GM12873 (cell line): ENCODE data around the gene QSOX1.

Experiments used
- TF ChIP-seq, protein P1 (sequence below): IDR thresholded peaks from 2 replicates; pipeline ENCODE4 v1.5.1; 2012; ENCODE audit warnings: low read depth, mild to moderate bottlenecking, moderate library complexity, low read length, control low read depth; ENCODE audit not compliant: insufficient read depth; ENCODE audit errors: missing control alignments

Gene QSOX1

DNA sequence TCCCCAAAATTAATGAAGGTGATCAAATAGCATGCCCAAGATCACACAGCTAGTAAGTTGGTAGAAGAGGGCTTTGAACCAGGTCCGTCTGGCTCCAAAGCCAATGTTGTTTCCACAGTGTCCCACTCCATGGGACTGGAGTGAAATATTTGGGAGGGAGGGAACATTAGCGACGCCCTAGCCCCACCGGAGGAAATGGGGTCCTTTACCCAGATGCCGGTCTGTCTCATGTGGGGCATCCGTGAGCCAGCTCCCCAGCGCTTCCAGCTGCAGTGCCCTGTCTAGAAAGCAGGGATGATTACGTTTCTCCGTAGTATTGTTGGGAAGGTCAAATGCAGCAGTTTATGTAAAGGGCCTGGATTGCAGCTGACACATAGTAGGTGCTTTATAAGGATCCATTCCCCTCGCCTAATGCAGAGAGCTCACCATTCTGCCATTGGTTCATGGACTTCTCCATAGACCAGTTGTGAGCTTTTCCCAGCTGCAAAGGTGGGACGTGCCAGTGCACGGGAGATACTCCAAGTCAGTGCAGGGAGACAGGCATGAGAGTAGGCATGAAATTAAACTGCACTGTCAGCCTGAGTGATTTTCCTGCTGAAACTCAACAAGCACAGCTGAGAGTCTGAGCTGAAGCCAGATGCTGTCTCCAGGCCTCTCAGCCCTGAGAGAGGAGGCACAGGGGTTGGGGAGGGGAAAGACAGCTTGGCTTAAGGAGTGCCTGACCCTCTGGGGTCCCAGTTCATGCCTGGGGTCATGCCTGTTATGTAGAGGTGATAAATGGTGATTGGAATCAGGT is 24.7 kb downstream of the QSOX1 start:
- TF ChIP-seq, protein P1, sequence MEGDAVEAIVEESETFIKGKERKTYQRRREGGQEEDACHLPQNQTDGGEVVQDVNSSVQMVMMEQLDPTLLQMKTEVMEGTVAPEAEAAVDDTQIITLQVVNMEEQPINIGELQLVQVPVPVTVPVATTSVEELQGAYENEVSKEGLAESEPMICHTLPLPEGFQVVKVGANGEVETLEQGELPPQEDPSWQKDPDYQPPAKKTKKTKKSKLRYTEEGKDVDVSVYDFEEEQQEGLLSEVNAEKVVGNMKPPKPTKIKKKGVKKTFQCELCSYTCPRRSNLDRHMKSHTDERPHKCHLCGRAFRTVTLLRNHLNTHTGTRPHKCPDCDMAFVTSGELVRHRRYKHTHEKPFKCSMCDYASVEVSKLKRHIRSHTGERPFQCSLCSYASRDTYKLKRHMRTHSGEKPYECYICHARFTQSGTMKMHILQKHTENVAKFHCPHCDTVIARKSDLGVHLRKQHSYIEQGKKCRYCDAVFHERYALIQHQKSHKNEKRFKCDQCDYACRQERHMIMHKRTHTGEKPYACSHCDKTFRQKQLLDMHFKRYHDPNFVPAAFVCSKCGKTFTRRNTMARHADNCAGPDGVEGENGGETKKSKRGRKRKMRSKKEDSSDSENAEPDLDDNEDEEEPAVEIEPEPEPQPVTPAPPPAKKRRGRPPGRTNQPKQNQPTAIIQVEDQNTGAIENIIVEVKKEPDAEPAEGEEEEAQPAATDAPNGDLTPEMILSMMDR: no peak

DNA sequence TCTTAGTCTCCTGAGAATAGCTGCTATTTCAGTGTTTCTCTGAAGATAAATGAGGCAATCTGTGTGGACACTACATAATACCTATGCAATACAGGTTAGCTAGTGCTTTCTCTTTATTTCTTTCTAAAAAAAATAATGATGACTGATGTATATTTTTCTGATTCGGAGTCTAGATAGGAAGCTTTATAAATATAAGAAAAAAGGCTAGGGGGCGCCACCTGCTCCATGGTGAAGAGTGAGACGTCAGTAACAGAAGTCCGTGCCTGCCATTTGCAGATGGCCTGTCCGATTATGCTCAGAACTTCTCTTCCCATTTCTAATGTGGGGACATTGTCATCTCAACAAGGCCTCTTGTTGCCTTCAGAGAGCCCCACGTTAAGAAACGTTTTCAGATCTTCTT is 26.4 kb downstream of the QSOX1 start:
- TF ChIP-seq, protein P1: peak; percentile 29

DNA sequence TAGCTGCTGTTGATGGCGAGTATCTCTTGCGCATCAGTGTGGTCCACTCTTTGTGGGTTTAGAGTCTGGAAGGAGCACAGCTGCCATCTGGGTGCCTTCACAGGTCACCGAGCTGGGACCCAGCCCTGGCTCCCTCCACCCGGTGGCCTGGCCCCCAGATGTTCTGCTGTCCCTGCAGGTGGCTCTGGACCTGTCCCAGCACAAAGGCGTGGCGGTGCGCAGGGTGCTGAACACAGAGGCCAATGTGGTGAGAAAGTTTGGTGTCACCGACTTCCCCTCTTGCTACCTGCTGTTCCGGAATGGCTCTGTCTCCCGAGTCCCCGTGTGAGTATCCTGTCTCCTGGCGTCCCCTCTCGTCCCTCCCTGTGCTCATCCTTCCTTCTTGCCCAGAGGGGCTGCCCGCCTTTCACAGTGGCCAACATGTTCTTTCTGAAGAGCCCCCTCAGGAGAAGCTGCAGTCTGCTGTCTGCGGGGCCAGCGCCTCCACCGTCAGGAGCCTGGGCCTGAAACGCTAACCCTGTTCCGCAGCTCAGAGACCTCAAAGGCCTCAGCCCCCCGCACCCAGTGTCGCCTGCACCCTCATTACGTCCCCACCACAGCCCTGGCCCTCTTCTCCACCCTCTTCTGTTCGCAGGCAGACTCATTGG is 27.4 kb downstream of the QSOX1 start:
- TF ChIP-seq, protein P1: no peak

DNA sequence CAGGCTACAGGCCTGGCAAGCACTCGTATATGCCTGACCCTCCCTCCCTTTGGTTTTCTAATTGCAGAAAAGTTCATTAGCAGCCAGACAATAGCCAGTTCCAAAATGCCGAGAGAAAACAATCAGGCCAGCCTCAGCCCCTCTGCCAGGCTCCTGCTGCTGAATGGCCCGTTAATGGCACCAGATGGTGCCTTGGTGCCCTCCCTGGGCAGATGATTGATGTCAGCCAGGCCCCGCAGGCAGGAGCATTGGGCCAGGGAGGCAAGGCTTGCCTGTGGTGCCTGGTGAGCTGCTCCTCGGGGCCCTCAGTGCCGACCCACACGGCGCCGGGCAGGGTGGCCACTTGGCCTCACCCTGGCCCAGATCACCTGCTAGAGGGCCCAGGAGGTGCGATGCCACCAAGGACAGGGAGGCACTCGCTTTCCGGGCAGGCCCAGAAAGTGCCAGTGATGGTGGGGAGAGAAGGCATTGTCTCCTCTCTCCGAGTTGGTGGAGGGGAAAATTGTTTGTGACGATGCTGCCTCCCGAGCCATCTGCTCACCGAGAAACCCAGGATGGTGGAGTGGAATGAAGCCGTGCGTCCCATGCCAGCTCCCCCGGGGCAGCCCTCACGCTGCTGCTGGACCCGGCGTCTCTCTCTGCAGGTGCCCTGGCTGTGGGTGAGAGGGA is 28.1 kb downstream of the QSOX1 start:
- TF ChIP-seq, protein P1: no peak

DNA sequence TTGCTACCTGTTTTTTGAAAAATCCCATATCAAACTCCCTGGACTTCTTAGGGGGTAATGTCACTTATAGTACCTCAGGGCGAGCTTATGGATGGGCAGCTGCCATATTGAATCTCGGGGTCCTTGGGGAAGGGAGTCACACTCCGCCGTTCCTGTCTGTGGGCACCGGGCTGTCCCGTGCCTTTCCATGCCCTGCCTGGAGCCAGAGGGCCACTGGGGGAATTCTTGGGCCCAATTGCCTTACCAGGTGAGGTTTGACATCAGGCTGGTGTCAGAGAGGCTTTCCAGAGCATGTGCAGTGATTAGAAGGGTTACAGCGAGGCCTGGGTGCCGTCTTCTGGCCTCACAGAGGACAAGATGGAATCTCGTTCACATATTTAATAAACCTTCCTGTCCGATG is 28.8 kb downstream of the QSOX1 start:
- TF ChIP-seq, protein P1: no peak

DNA sequence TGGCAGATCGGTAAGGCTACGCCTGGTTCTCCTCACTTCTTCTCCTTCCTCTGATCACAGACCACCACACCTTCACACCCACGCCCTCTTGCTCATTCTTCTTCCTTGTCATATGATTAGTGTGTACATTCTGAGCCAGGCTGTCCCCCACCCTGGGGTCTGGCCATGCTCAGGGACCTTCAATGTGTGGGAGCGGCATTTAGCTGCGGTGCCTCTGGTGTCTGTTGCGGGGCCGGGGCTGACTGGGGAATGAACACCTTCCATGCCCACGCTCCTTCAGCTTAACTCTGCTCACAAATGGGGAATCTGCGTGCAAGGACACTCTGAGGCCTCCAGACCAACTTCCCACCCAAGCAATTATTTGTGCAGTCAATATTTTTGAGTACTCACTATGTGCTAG is 29.4 kb downstream of the QSOX1 start:
- TF ChIP-seq, protein P1: no peak

DNA sequence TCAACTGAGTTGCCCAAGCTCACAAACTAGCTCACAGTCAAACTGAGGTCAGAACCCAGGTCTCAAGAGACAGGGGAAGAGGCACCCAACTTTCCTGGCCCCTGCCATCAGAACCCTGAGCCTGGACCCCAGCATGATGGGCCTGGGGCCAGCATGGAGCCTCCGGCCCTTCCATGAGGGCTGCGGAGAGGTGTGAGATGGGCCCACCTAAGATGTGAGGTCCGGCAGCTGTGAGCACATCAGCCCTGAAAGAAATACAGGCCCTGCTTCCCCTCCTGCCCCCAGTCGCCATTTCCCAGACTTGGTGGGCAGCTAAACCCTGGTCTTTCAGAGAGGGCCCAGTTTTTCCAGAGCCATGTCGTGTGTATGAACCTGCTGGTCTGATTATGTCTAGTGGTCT is 30.6 kb downstream of the QSOX1 start:
- TF ChIP-seq, protein P1: no peak
